ENCODE results near the gene EDAR.

Gene EDAR

DNA sequence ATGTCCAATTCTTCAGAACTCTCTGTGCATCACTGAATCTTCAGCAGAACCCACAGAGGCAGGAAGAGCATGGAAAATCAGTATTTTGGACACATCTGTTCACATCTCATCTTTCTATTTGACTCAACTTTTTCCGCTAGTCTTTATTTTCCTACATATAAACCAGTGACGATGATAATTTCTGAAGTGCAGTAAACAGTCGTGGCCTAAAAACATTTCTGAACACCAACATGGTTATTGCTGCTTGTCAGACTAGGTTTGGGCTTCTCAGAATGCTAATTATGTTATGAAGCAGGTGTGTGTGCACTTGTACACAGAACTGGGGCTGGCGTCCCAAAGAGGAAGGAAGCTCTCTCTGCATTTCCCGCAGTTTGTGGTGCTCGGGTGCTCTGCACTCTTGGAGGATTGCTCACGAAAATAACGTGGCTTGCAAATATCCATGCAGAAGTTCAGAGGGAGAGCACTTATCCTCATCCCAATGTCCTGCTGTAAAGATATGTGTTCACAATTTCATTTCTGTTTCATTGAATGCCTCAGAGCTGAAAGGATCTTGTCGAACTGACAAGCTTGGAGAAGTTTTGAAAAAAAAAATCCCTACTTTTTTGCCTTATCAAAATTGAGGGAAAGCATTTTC, 50.8 kb downstream of the EDAR start:
- DNase-seq = no peak

DNA sequence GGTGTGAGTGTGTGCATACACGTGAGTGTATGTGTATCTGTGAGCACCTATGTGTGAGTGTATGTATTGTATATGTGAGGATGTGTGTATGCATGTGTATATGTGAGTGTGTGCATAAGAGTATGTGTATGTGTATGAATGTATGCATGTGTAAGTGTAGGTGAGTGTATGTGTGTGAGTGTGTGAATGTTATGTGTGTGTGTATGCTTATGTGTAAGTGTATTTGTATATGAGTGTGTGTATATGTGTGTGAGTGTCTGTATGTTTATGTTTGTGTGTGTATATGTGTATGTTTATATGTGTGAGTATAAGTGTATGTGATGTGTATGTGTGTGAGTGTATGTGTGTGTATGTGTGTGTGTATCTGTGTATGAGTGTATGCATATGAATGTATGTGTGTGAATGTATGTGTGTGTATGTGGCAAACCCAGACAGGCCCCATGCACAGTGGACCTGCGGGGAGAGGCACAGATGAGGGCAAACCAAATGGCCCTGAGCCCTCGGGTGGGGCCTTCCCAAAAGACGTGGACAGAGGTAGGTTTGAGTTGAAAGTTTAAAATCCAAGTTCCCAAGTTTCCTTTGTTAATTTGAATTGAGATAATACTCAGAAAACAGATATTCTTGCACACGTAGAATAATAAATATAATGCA, 51.5 kb downstream of the EDAR start:
- DNase-seq = no peak

GRCh38 chr2:108936866-108937265, 52.2 kb downstream of the EDAR start:
- peak in 1 of 3 experiments; percentile 16 for DNase-seq

GRCh38 chr2:108936076-108936864, 52.8 kb downstream of the EDAR start:
- peak in 1 of 3 experiments; percentile 59 for DNase-seq

DNA sequence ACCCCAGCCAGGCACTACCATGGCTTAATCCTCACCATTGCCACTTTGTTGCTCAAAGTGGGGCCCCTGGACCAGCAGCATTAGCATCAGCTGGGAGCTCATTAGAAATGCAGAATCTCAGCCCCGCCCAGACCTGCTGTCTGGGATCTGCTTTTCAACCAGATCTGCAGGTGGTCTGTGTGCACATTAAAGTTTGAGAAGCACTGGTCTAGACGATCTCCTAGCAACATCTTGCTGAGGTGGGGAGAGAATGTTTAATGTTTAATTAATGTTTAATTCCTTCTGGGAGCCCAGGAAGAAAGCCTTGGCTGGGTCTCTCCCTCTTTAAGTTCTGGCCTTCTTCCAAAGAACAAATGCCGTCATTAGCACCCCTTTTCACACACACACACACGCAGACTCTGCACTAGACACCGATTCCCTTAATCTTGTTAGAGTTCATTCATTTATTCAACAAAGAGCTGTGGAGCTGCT, 53.7 kb downstream of the EDAR start:
- DNase-seq = peak in 2 of 3 experiments; percentile 31 to 67

DNA sequence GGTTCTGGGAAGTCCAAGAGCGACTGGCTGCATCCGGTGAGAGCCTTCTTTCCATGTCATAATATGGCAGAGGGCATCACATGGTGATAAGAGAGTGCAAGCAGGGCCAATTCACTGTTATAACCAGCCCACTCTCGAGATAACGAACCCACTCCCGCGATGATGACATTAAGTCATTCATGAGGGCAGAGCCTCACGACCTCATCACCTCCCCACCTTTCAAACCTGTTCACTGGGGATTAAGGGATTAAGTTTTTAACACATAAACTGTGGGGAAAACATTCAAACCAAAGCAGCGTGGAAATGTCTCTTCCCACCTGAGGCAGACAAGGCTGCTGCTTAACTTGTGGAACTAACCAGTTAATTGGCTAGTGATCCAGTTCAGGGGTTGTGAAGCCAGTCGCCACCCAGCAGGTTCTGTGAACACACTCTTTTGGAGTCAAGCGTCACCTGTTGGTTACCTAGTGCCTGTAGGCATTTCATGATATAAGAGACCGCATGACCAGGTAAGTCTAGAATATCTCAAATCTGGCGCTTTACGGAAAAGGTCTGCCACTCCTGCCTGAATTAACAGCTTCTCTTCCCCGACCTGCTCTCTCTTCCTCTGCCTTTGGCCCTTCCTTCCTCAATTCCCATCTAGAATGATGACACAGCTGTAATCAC, 54.3 kb downstream of the EDAR start:
- DNase-seq = peak in 2 of 3 experiments; percentile 31 to 35

DNA sequence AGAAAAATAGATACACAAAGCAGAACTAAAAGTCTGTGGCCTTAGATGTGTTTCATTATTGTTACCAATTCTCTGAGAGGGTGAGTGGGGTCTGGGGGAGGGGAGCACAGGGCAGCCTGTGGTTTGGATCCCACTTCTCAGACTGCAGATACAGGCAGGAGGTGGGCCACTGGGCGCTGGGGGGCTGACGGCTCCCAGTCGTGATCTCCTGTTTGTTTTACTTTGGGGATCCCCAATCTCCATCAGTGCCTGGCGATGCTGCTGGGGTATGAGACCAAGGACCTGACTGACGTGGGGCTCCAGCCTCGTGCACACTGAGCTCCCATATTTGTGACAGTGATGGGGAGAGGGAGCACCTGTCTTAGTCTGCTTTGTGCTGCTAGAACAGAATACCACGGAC, 54.9 kb downstream of the EDAR start:
- no peak for DNase-seq

DNA sequence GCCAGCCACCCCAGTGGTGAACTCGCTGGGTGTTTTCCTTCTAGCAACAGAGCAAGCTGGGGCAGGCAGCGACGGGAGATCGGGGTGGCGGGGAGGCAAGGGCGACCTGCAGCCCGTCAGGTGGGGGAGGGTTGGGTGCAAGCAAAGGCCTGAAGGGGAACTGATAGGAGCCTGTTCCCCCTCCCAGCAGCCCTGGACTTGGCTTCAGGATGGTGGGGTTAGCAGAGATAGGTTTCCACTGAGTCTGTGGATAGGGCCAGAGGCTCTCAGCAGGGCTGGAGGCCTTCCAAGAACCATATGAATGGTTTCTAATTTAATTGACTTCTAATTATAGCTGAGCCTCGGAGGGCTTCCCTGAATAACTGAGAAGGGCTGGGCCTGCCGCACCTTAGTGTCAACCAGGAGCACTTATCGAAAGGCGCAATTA, 55.3 kb downstream of the EDAR start:
- DNase-seq = peak; percentile 1 to 89 (median 69)

DNA sequence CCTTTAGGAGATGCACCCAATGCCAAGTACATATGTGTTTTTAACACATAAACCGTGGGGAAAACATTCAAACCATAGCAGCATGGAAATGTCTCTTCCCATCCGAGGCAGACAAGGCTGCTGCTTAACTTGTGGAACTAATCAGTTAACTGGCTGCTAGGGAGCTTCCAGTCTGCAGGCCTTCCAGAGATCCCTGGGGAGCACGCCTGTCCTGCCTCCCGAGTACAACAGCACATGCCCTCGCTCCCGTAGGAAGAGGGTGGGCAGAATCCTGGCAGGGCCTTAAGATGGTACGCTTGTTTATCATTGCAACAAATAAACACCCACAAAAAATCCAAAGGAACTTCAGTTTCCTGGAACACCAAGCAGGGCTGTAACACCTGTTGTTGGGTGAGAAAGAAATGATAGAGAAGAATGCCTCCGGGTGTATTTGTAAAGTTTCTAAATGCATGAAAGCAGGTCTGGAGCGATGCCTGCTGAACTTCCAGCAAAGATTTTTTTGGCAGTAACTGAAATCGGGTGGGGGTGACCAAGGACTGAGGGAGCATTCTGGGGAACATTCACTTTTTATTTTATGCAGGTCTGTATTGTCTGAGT, 56.2 kb downstream of the EDAR start:
- DNase-seq = no peak

DNA sequence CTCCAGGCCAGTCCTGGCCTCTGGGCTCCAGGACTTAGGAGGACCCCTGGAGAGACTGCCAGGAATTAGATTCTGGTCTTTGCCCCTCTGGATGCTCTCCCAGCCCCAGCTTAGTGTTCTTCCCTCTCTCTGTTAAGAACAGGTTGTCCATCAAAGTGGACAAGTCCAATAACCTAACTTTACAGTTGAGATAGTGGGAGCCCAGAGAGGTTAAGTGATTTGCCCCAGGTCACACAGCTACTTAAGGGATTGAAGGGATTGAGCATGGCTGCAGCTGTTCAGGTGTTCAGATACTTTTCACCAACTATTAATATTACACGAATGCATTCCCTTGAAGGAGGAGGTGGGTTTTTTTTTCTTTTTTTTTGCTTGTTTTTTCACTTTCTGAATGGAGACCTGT, 57.6 kb downstream of the EDAR start:
- no peak for DNase-seq

- no peak for DNase-seq
These were observed 59.1 kb downstream of the EDAR start for GRCh38 chr2:108929807-108930425.

- DNase-seq = no peak
These were observed 60.2 kb downstream of the EDAR start for GRCh38 chr2:108928660-108929377.

GRCh38 chr2:108927936-108928659, 60.9 kb downstream of the EDAR start:
- peak; percentile 4 to 71 (median 17) for DNase-seq

DNA sequence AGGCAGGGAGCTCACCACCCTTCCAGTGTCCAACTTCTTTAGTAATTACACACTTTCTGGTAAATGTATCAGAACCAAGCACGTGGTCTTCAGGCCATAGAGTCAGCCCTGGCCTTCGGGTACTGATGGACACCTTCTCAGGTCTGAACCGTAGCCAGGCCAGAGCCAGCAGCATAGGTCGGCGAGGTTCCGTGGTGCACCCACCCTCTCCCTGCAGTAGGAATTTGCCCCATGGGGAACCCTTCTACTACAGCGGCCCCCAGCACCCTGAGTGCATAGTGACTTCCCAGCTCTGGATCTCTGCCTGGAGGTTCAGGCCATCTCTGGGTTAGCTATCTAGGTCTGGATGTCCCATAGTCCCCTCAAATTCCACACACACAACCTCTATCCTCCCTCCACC, 61.6 kb downstream of the EDAR start:
- no peak for DNase-seq

DNA sequence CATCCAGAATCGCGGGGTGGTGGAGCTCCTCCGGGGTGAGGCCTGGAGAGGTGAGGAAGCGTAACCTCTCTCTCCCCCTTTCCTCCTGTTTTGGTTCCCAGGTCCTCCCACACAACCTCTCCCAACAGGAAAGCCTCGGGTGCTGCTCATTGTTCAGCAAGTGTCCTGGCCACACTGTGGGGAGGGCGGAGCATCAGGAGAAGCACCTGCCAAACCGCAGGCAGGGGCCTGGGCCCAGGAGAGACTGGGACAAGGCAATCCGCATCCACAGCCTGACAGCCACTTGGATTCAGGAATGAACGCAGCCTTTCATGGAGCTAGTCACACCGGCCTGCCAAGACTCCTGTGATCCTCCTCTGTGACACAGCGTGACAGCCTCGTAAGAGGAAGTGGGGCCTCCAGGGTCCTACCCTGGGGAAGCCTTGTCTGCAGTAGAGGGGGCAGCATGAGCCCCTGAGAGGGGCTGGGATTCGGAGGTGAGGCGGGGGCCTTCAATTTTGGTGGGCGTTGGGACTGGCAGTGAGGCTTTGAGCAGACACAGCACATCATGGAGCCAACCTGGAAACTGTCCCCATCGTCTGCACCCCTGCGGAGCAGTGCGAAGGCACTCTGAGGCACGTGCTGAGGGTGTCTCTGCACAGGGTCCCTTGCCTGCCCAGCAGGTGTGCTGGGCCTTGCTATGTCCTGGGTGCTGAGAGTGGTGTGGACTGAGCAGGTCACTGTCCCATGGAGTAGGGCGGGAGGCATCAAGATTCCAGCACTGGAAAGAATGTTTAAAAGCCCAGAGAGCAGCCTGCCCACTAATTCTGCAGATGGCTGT, 62.2 kb downstream of the EDAR start:
- DNase-seq = no peak

- DNase-seq = no peak
These were observed 63.3 kb downstream of the EDAR start for GRCh38 chr2:108925735-108926134.

GRCh38 chr2:108925286-108925685, 63.7 kb downstream of the EDAR start:
- no peak for DNase-seq

GRCh38 chr2:108924580-108925251, 64.3 kb downstream of the EDAR start:
- peak in 1 of 3 experiments; percentile 48 for DNase-seq

Data from NCI-H1417 (cell line).